ENCODE results near the gene OPA1.

The OPA1 gene

GRCh38 chr3:193710286-193711165 is 117.5 kb downstream of the OPA1 start:
- TF ChIP-seq REST (IDR thresholded peaks at IDR 0.05; ENCODE audit: low read depth): no peak
- TF ChIP-seq MAX (IDR thresholded peaks at IDR 0.05): no peak
- no peak for TF ChIP-seq EGR1 (IDR thresholded peaks at IDR 0.05)
- TF ChIP-seq TCF12 (IDR thresholded peaks at IDR 0.05; ENCODE audit: low read depth): no peak
- no peak for TF ChIP-seq FOXM1 (IDR thresholded peaks at IDR 0.05; ENCODE audit: borderline replicate concordance, low read depth)
- TF ChIP-seq EP300 (IDR thresholded peaks at IDR 0.05; ENCODE audit: borderline replicate concordance): no peak
- TF ChIP-seq CEBPB (IDR thresholded peaks at IDR 0.05): no peak
- TF ChIP-seq USF1 (IDR thresholded peaks at IDR 0.05): no peak
- TF ChIP-seq TAF1 (IDR thresholded peaks at IDR 0.05; ENCODE audit: low read depth): no peak
- no peak for TF ChIP-seq CREB1 (IDR thresholded peaks at IDR 0.05; ENCODE audit: low read depth)
- TF ChIP-seq YY1 (IDR thresholded peaks at IDR 0.05; ENCODE audit: low read depth): no peak
- TF ChIP-seq ZBTB7A (IDR thresholded peaks at IDR 0.05; ENCODE audit: low read depth): no peak
- TF ChIP-seq RAD21 (IDR thresholded peaks at IDR 0.05; ENCODE audit: low read depth): no peak
- no peak for TF ChIP-seq TEAD4 (IDR thresholded peaks at IDR 0.05)
- no peak for TF ChIP-seq NFIC (IDR thresholded peaks at IDR 0.05)

GRCh38 chr3:193711166-193711485 is 118.1 kb downstream of the OPA1 start:
- TF ChIP-seq NFIC (IDR thresholded peaks at IDR 0.05): no peak
- TF ChIP-seq REST (IDR thresholded peaks at IDR 0.05; ENCODE audit: low read depth): no peak
- no peak for TF ChIP-seq TCF12 (IDR thresholded peaks at IDR 0.05; ENCODE audit: low read depth)
- no peak for TF ChIP-seq EGR1 (IDR thresholded peaks at IDR 0.05)
- TF ChIP-seq FOXM1 (IDR thresholded peaks at IDR 0.05; ENCODE audit: borderline replicate concordance, low read depth): no peak

- TF ChIP-seq EP300 (IDR thresholded peaks at IDR 0.05; ENCODE audit: borderline replicate concordance) (no peak), TEAD4 (IDR thresholded peaks at IDR 0.05) (no peak), ZBTB7A (IDR thresholded peaks at IDR 0.05; ENCODE audit: low read depth) (no peak)
Observed at GRCh38 chr3:193711523-193711963, 118.5 kb downstream of the OPA1 start.

- TF ChIP-seq EP300 (IDR thresholded peaks at IDR 0.05; ENCODE audit: borderline replicate concordance) (no peak), USF1 (IDR thresholded peaks at IDR 0.05) (no peak), ZBTB7A (IDR thresholded peaks at IDR 0.05; ENCODE audit: low read depth) (no peak), REST (IDR thresholded peaks at IDR 0.05; ENCODE audit: low read depth) (no peak), MAX (IDR thresholded peaks at IDR 0.05) (no peak), TEAD4 (IDR thresholded peaks at IDR 0.05) (no peak), CEBPB (IDR thresholded peaks at IDR 0.05) (no peak), TAF1 (IDR thresholded peaks at IDR 0.05; ENCODE audit: low read depth) (no peak), TCF12 (IDR thresholded peaks at IDR 0.05; ENCODE audit: low read depth) (no peak), YY1 (IDR thresholded peaks at IDR 0.05; ENCODE audit: low read depth) (no peak), NFIC (IDR thresholded peaks at IDR 0.05) (no peak), FOXM1 (IDR thresholded peaks at IDR 0.05; ENCODE audit: borderline replicate concordance, low read depth) (no peak), CREB1 (IDR thresholded peaks at IDR 0.05; ENCODE audit: low read depth) (no peak), RAD21 (IDR thresholded peaks at IDR 0.05; ENCODE audit: low read depth) (no peak), EGR1 (IDR thresholded peaks at IDR 0.05) (no peak)
Observed at GRCh38 chr3:193711964-193712598, 119.1 kb downstream of the OPA1 start.
